ENCODE measurements around the gene CCDC110. TPM values are rescaled to one million over a fixed set of nuclear protein-coding genes. Genes with fewer than 3 reads are reported as not detected.

Gene CCDC110
- total and polyA plus RNA-seq, 12 donors = 0.50 to 2.7 (median 1.5) TPM; not detected in 1

- H3K4me1 ChIP-seq (replicated peaks in 1 of 2) = peaks cover 0 to 12% of the 10 kb centered on the region in 2 donors
- H3K27ac ChIP-seq = peak within 1 kb of the TSS; percentile 83 to 100 (median 97)
- peak within 1 kb of the TSS; percentile 27 to 81 (median 31) for H3K4me3 ChIP-seq
- DNase-seq = peak in 6 of 7 donors; percentile 44 to 81 (median 55)
- intact Hi-C loops (cut with DNase I) = loop anchor here in 1 of 2 donors (10.0 kb wide), 1 partner anchor 192 kb away; the partner anchor contains the start of genes CFAP97 and SNX25
- 6 to 19% (median 9%) methylated on average over 13 to 38 of the region's 38 CpGs for WGBS, 4 donors
- H3K9me3 ChIP-seq (replicated peaks in 1 of 3) = no peaks in the 10 kb centered on the region
- no peaks in the 10 kb centered on the region for H3K27me3 ChIP-seq
- peaks cover 0 to 30% of the 10 kb centered on the region in 2 donors for H3K36me3 ChIP-seq (replicated peaks in 1 of 2)
- TF ChIP-seq CTCF (IDR thresholded peaks at IDR 0.05) (peak in 2 of 6 experiments; percentile 14 to 23), POLR2A (IDR thresholded peaks at IDR 0.05) (no peak)
Observed at GRCh38 chr4:185396724-185397385, 74.7 kb downstream of the CCDC110 start, which contains the start of gene ANKRD37. TSS of gene ANKRD37 (plus strand) at chr4:185396841. CDS start at chr4:185396924, 83 bp downstream.

GRCh38 chr4:185395956-185396723 is 75.4 kb downstream of the CCDC110 start:
- intact Hi-C loops (cut with DNase I) = loop anchor here in 1 of 2 donors (10.0 kb wide), 1 partner anchor 191 kb away; the partner anchor contains the start of genes CFAP97 and SNX25
- TF ChIP-seq POLR2A (IDR thresholded peaks at IDR 0.05) (peak; percentile 61 to 75), CTCF (IDR thresholded peaks at IDR 0.05) (peak in 1 of 6 experiments; percentile 15)
- Histone ChIP-seq H3K36me3 (replicated peaks in 1 of 2) (peaks cover 0 to 23% of the 10 kb centered on the region in 2 donors), H3K4me1 (replicated peaks in 1 of 2) (peaks cover 0 to 12% of the 10 kb centered on the region in 2 donors), H3K27me3 (no peaks in the 10 kb centered on the region), H3K4me3 (peak overlapping the region; percentile 27 to 81 (median 31)), H3K9me3 (replicated peaks in 1 of 3) (no peaks in the 10 kb centered on the region), H3K27ac (peak overlapping the region; percentile 83 to 100 (median 97))
- DNase-seq = peak; percentile 96 to 99 (median 97)
- WGBS, 4 donors = 0% methylated on average over 38 to 98 of the region's 98 CpGs; no CpG with 5 or more reads in 1 of the 4 donors

GRCh38 chr4:185395238-185395955 is 76.1 kb downstream of the CCDC110 start, which contains the start of gene LRP2BP:
TSS of gene LRP2BP (minus strand) at chr4:185395924. CDS start at chr4:185378186, 17,738 bp downstream.
- no peak for DNase-seq
- Histone ChIP-seq H3K36me3 (replicated peaks in 1 of 2) (peaks cover 0 to 15% of the 10 kb centered on the region in 2 donors), H3K27ac (peak within 1 kb of the TSS; percentile 83 to 100 (median 97)), H3K27me3 (no peaks in the 10 kb centered on the region), H3K9me3 (replicated peaks in 1 of 3) (no peaks in the 10 kb centered on the region), H3K4me1 (replicated peaks in 1 of 2) (peaks cover 0 to 12% of the 10 kb centered on the region in 2 donors), H3K4me3 (peak within 1 kb of the TSS; percentile 27 to 81 (median 31))
- intact Hi-C loops (cut with DNase I) = loop anchor here in 1 of 2 donors (10.0 kb wide), 1 partner anchor 191 kb away; the partner anchor contains the start of genes CFAP97 and SNX25
- 8 to 20% (median 14%) methylated on average over 11 to 12 of the region's 12 CpGs for WGBS, 4 donors
- no peak for TF ChIP-seq POLR2A (IDR thresholded peaks at IDR 0.05)
- no peak for TF ChIP-seq CTCF (IDR thresholded peaks at IDR 0.05)

Small RNAs within 50 kb of the gene (small RNA-seq; reads per million reads assigned to genes)
- gene RF00019 = 0 reads per million in 2 donors

Other genes with a start within 250 kb of the CCDC110 start
- 1 to 10 TPM in 2 of 9 donors, under 1 TPM in 6, not detected in 1; 0.14 to 1.8 (median 0.77) TPM for gene LRP2BP, start 75.8 kb downstream of the CCDC110 start, total RNA-seq
- gene LRP2BP, start 75.8 kb downstream of the CCDC110 start, polyA plus RNA-seq = 1 to 10 TPM in 2 of 3 donors, under 1 TPM in 1; 0.59 to 1.4 (median 1.1) TPM
- gene ANKRD37, start 74.9 kb downstream of the CCDC110 start, total RNA-seq = 10 to 100 TPM in 3 of 9 donors, 1 to 10 TPM in 6; 1.9 to 13.0 (median 6.4) TPM
- gene ANKRD37, start 74.9 kb downstream of the CCDC110 start, polyA plus RNA-seq = 1 to 10 TPM; 4.6 to 8.2 (median 7.5) TPM
- gene UFSP2, start 45.8 kb downstream of the CCDC110 start, total RNA-seq = 10 to 100 TPM; 19.7 to 56.4 (median 45.3) TPM
- 10 to 100 TPM; 20.9 to 76.4 (median 21.2) TPM for gene UFSP2, start 45.8 kb downstream of the CCDC110 start, polyA plus RNA-seq
- gene PDLIM3, start 63.8 kb upstream of the CCDC110 start, total RNA-seq = 10 to 100 TPM in 1 of 9 donors, 1 to 10 TPM in 8; 2.6 to 22.6 (median 5.2) TPM
- 10 to 100 TPM in 1 of 3 donors, 1 to 10 TPM in 2; 7.1 to 13.9 (median 8.8) TPM for gene PDLIM3, start 63.8 kb upstream of the CCDC110 start, polyA plus RNA-seq

All from adrenal gland (tissue), 12 donors.